Effector memory CD8-positive, alpha-beta T cell (primary cell): ENCODE data around the gene LGALS3.
"Not testable (repeated sequence)": the region's sequence is repeated elsewhere in the genome, so short reads cannot be mapped to it uniquely, and the experiment has no call there.

ENCODE experiments used
- ATAC-seq: fragments of 150-1000 bp; cut with Tn5 transposase; replicated peaks from 2 replicates; pipeline ENCODE4 v1.10.0; 2021; ENCODE audit warnings: mild to moderate bottlenecking, moderate library complexity
- DNase-seq, 3 experiments: peaks; one replicate each; pipeline ENCODE4 v3.0.0; 2021
- H3K27ac Mint-ChIP-seq, 2 donors: one replicate each; pipeline ENCODE4 v1.8.0; 2022; ENCODE audit warnings: mild to moderate bottlenecking in 2 of 2, mixed read lengths in 2 of 2, moderate library complexity in 2 of 2
- H3K27me3 Mint-ChIP-seq, 2 donors: one replicate each; pipeline ENCODE4 v1.8.0; 2022; ENCODE audit warnings: mixed read lengths in 2 of 2
- H3K36me3 Mint-ChIP-seq: one replicate; pipeline ENCODE4 v1.8.0; 2022; ENCODE audit warnings: mild to moderate bottlenecking, moderate library complexity, mixed read lengths; ENCODE audit not compliant: insufficient read depth
- H3K4me1 Mint-ChIP-seq, 2 donors: one replicate each; pipeline ENCODE4 v1.8.0; 2022; ENCODE audit warnings: low read depth in 2 of 2, mixed read lengths in 2 of 2
- H3K4me3 Mint-ChIP-seq, 2 donors: one replicate each; pipeline ENCODE4 v1.8.0; 2022; ENCODE audit warnings: mild to moderate bottlenecking in 2 of 2, mixed read lengths in 2 of 2, moderate library complexity in 2 of 2
- H3K9me3 Mint-ChIP-seq, 2 donors: one replicate each; pipeline ENCODE4 v1.8.0; 2022; ENCODE audit warnings: mixed read lengths in 2 of 2
- total RNA-seq, 9 experiments: gene quantifications; one replicate each; lab custom pipeline; 2026; lab: John Stamatoyannopoulos, UW

LGALS3 gene
- total RNA-seq, result 7.8 to 80.9 (median 16.8) reads per million in 9 experiments

GRCh38 chr14:55129086-55129427 is at the start of gene LGALS3:
Gene LGALS3 (plus strand): TSS chr14:55129252. CDS start chr14:55137374, 8,122 bp downstream.
- no peaks in the 10 kb centered on the region for H3K36me3 Mint-ChIP-seq
- peak within 1 kb of the TSS; percentile 85 to 93 for H3K27ac Mint-ChIP-seq
- H3K4me3 Mint-ChIP-seq, result peak within 1 kb of the TSS; percentile 87
- no peaks in the 10 kb centered on the region for H3K27me3 Mint-ChIP-seq
- peaks cover 28 to 31% of the 10 kb centered on the region in 2 donors for H3K4me1 Mint-ChIP-seq
- H3K9me3 Mint-ChIP-seq, result no peaks in the 10 kb centered on the region
- ATAC-seq (peak; percentile 46), DNase-seq (peak in 1 of 3 experiments; percentile 17)

- not testable (repeated sequence) for H3K27me3 Mint-ChIP-seq, H3K4me3 Mint-ChIP-seq, H3K36me3 Mint-ChIP-seq, H3K27ac Mint-ChIP-seq, H3K9me3 Mint-ChIP-seq, DNase-seq, ATAC-seq
- H3K4me1 Mint-ChIP-seq, result peaks cover 2 to 11% of the 10 kb centered on the region in 2 donors
Observed at GRCh38 chr14:55079961-55080360, 49.1 kb upstream of the LGALS3 start.

- ATAC-seq (no peak), DNase-seq (no peak)
- no peak overlapping the region for H3K27ac Mint-ChIP-seq
- no peak overlapping the region for H3K4me3 Mint-ChIP-seq
- peaks cover 0 to 3% of the 10 kb centered on the region in 2 donors for H3K4me1 Mint-ChIP-seq
- H3K36me3 Mint-ChIP-seq, result no peaks in the 10 kb centered on the region
- no peaks in the 10 kb centered on the region for H3K9me3 Mint-ChIP-seq
- H3K27me3 Mint-ChIP-seq, result no peaks in the 10 kb centered on the region
Observed at GRCh38 chr14:55084401-55085059, 44.5 kb upstream of the LGALS3 start.

GRCh38 chr14:55085060-55085660 is 43.9 kb upstream of the LGALS3 start:
- no peak overlapping the region for H3K27ac Mint-ChIP-seq
- H3K4me1 Mint-ChIP-seq, result peaks cover 0 to 5% of the 10 kb centered on the region in 2 donors
- DNase-seq, result no peak
- no peak for ATAC-seq
- no peak overlapping the region for H3K4me3 Mint-ChIP-seq
- H3K27me3 Mint-ChIP-seq, result no peaks in the 10 kb centered on the region
- no peaks in the 10 kb centered on the region for H3K36me3 Mint-ChIP-seq
- no peaks in the 10 kb centered on the region for H3K9me3 Mint-ChIP-seq

- ATAC-seq (no peak), DNase-seq (no peak)
- Mint-ChIP-seq H3K27me3 (no peaks in the 10 kb centered on the region), H3K4me1 (peaks cover 0 to 5% of the 10 kb centered on the region in 2 donors), H3K27ac (no peak overlapping the region), H3K36me3 (no peaks in the 10 kb centered on the region), H3K9me3 (no peaks in the 10 kb centered on the region), H3K4me3 (no peak overlapping the region)
Observed at GRCh38 chr14:55086938-55087337, 42.1 kb upstream of the LGALS3 start.

- Mint-ChIP-seq H3K4me3 (no peak overlapping the region), H3K9me3 (no peaks in the 10 kb centered on the region), H3K36me3 (no peaks in the 10 kb centered on the region), H3K27me3 (no peaks in the 10 kb centered on the region), H3K4me1 (peaks cover 2 to 9% of the 10 kb centered on the region in 2 donors), H3K27ac (no peak overlapping the region)
- DNase-seq, result no peak
- ATAC-seq, result no peak
Observed at GRCh38 chr14:55088356-55088755, 40.7 kb upstream of the LGALS3 start.

- peaks cover 7 to 14% of the 10 kb centered on the region in 2 donors for H3K4me1 Mint-ChIP-seq
- H3K4me3 Mint-ChIP-seq, result no peak overlapping the region
- H3K27me3 Mint-ChIP-seq, result no peaks in the 10 kb centered on the region
- no peak for DNase-seq
- peaks cover 3% of the 10 kb centered on the region for H3K36me3 Mint-ChIP-seq
- H3K9me3 Mint-ChIP-seq, result no peaks in the 10 kb centered on the region
- ATAC-seq, result no peak
- H3K27ac Mint-ChIP-seq, result no peak overlapping the region
Observed at GRCh38 chr14:55092341-55092740, 36.7 kb upstream of the LGALS3 start.

GRCh38 chr14:55094292-55095157 is 34.5 kb upstream of the LGALS3 start:
- Mint-ChIP-seq H3K27ac (no peak overlapping the region), H3K4me1 (peaks cover 19 to 25% of the 10 kb centered on the region in 2 donors), H3K9me3 (no peaks in the 10 kb centered on the region), H3K4me3 (no peak overlapping the region), H3K27me3 (no peaks in the 10 kb centered on the region), H3K36me3 (peaks cover 8% of the 10 kb centered on the region)
- DNase-seq (no peak), ATAC-seq (no peak)

GRCh38 chr14:55097881-55098560 is 31.0 kb upstream of the LGALS3 start:
- DNase-seq (peak; percentile 29 to 39 (median 33)), ATAC-seq (peak; percentile 43)
- Mint-ChIP-seq H3K4me3 (peak overlapping the region; percentile 46 to 74), H3K27ac (peak overlapping the region; percentile 93 to 95), H3K27me3 (no peaks in the 10 kb centered on the region), H3K4me1 (peaks cover 37 to 39% of the 10 kb centered on the region in 2 donors), H3K9me3 (no peaks in the 10 kb centered on the region), H3K36me3 (peaks cover 13% of the 10 kb centered on the region)

- H3K4me1 Mint-ChIP-seq, result peaks cover 40 to 43% of the 10 kb centered on the region in 2 donors
- no peaks in the 10 kb centered on the region for H3K27me3 Mint-ChIP-seq
- peak overlapping the region; percentile 46 to 74 for H3K4me3 Mint-ChIP-seq
- H3K27ac Mint-ChIP-seq, result peak overlapping the region; percentile 93 to 95
- DNase-seq (no peak), ATAC-seq (no peak)
- peaks cover 15% of the 10 kb centered on the region for H3K36me3 Mint-ChIP-seq
- H3K9me3 Mint-ChIP-seq, result no peaks in the 10 kb centered on the region
Observed at GRCh38 chr14:55098561-55098898, 30.5 kb upstream of the LGALS3 start.

- ATAC-seq, result no peak
- Mint-ChIP-seq H3K9me3 (no peaks in the 10 kb centered on the region), H3K4me3 (no peak overlapping the region), H3K27ac (no peak overlapping the region), H3K4me1 (peaks cover 48 to 52% of the 10 kb centered on the region in 2 donors), H3K27me3 (no peaks in the 10 kb centered on the region), H3K36me3 (peaks cover 15% of the 10 kb centered on the region)
- no peak for DNase-seq
Observed at GRCh38 chr14:55099756-55100155, 29.3 kb upstream of the LGALS3 start.

- Mint-ChIP-seq H3K27ac (peak overlapping the region; percentile 98 to 99), H3K9me3 (no peaks in the 10 kb centered on the region), H3K27me3 (no peaks in the 10 kb centered on the region), H3K4me3 (peak overlapping the region in 1 of 2 donors; percentile 70), H3K36me3 (peaks cover 12% of the 10 kb centered on the region), H3K4me1 (peaks cover 48 to 52% of the 10 kb centered on the region in 2 donors)
- ATAC-seq (no peak), DNase-seq (no peak)
Observed at GRCh38 chr14:55101698-55102097, 27.4 kb upstream of the LGALS3 start.

- Mint-ChIP-seq H3K9me3 (no peaks in the 10 kb centered on the region), H3K4me3 (peak overlapping the region; percentile 70 to 80), H3K36me3 (peaks cover 12% of the 10 kb centered on the region), H3K27ac (peak overlapping the region; percentile 98 to 99), H3K27me3 (no peaks in the 10 kb centered on the region), H3K4me1 (peaks cover 44 to 49% of the 10 kb centered on the region in 2 donors)
- DNase-seq, result peak; percentile 43 to 55 (median 44)
- ATAC-seq, result peak; percentile 77
Observed at GRCh38 chr14:55102141-55102621, 26.9 kb upstream of the LGALS3 start.
